HUES64 (cell line): ENCODE data around the gene CTIF.

ENCODE experiments used
- H3K27ac ChIP-seq: 2 replicates; pipeline ENCODE4 v1.7.0; 2013; ENCODE audit warnings: low read depth, low read length, inconsistent platforms
- H3K27me3 ChIP-seq: 2 replicates; pipeline ENCODE4 v1.6.1; 2013; ENCODE audit warnings: mild to moderate bottlenecking, low read length; ENCODE audit not compliant: insufficient read depth
- H3K36me3 ChIP-seq: 2 replicates; pipeline ENCODE4 v1.6.1; 2013; ENCODE audit warnings: mild to moderate bottlenecking, low read length; ENCODE audit not compliant: insufficient read depth
- H3K4me1 ChIP-seq: 2 replicates; pipeline ENCODE4 v1.6.1; 2013; ENCODE audit warnings: mild to moderate bottlenecking, low read length, moderate library complexity; ENCODE audit not compliant: insufficient read depth
- H3K4me3 ChIP-seq: 2 replicates; pipeline ENCODE4 v1.5.1; 2013; ENCODE audit warnings: mild to moderate bottlenecking, low read length, moderate library complexity
- H3K9ac ChIP-seq: 2 replicates; pipeline ENCODE4 v1.6.1; 2013; ENCODE audit warnings: mild to moderate bottlenecking, low read depth, low read length
- H3K9me3 ChIP-seq: 2 replicates; pipeline ENCODE4 v1.6.1; 2013; ENCODE audit warnings: low read depth, low read length; ENCODE audit not compliant: insufficient read depth
- WGBS: fragments of 150-250, 120-280 bp; methylation state at CpG from one replicate; pipeline ENCODE4 v1.1.7; 2013; ENCODE audit warnings: missing lambda C conversion rate; 5-methylcytosine and 5-hydroxymethylcytosine counted together

CTIF gene

DNA sequence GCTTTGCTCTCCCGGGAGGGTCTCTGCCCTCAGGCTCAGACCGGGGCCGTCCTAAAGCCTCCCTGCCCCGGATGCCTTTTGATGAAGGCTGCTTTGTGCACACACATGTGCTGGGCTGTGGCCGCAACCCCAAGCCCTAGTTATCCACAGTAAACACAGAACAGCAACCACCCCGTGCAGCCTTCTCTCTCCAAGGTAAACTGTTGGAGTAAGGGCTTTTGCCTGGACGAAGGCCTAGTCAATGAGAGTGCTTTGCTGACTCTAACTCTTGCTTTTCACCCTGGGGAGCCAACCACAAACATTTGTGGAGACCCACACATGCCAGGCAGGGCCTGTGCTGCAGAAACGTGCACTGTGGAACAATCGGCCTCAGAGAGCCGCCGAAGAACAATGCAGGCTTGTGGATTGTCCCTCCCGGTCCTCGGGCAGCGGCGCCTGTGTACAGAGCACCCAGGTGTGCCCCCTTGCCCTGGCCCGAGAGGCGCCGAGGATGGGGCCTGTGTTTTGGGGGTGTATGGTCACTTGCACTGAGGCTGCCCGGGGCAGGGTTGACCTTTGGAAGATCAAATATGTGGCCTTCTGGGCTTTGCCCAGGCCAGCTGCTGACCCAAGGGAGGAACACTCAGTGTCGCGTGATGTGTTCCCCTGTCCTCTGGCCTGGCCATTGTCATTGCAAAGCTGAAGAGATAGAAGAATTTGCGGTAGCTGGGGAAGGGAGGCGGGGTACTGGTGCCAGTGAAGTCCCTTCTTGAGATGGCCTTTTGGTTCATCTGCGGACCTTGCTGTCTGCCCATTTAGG, 37.0 kb downstream of the CTIF start:
- Histone ChIP-seq H3K27me3 (no peaks in the 10 kb centered on the region), H3K36me3 (no peaks in the 10 kb centered on the region), H3K4me1 (peaks cover 20% of the 10 kb centered on the region; the same call in 1 of the 2 replicates), H3K9ac (no peak overlapping the region), H3K9me3 (0 out of 2 replicates have a peak, but pooled peaks cover 5% of the 10 kb centered on the region), H3K27ac (no peak overlapping the region), H3K4me3 (no peak overlapping the region)
- 86% methylated on average over 24 of the region's 24 CpGs for WGBS

GRCh38 chr18:48576457-48576771, 37.6 kb downstream of the CTIF start:
- H3K9ac ChIP-seq = no peak overlapping the region
- H3K4me1 ChIP-seq = peaks cover 22% of the 10 kb centered on the region; the same call in 1 of the 2 replicates
- no peak overlapping the region for H3K4me3 ChIP-seq
- H3K9me3 ChIP-seq = 0 out of 2 replicates have a peak, but pooled peaks cover 5% of the 10 kb centered on the region
- WGBS = 92% methylated on average over 11 of the region's 11 CpGs
- no peaks in the 10 kb centered on the region for H3K27me3 ChIP-seq
- no peak overlapping the region for H3K27ac ChIP-seq
- no peaks in the 10 kb centered on the region for H3K36me3 ChIP-seq

- Histone ChIP-seq H3K4me1 (peaks cover 22% of the 10 kb centered on the region; the same call in 1 of the 2 replicates), H3K27ac (no peak overlapping the region), H3K4me3 (no peak overlapping the region), H3K9me3 (0 out of 2 replicates have a peak, but pooled peaks cover 5% of the 10 kb centered on the region), H3K27me3 (no peaks in the 10 kb centered on the region), H3K9ac (no peak overlapping the region), H3K36me3 (no peaks in the 10 kb centered on the region)
- 97% methylated on average over 5 of the region's 5 CpGs for WGBS
Observed at GRCh38 chr18:48577478-48578190, 38.8 kb downstream of the CTIF start.

DNA sequence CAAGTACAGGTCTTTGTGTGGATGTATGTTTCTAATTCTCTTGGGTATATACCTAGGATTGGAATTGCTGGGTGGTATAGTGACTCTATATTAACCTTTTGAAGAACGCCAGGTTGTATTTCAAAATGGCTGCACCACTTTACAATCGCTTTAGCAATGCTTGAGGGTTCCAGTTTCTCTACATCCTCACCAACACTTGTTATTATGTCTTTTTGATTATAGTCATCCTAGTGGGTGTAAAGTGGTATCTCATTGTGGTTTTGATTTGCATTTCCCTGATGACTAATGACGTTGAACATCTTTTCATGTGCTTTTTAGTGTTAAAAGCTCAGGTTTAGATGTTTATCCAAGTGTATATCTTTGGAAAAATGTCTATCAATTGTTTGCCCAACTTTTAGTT, 39.5 kb downstream of the CTIF start:
- Histone ChIP-seq H3K4me3 (no peak overlapping the region), H3K27me3 (no peaks in the 10 kb centered on the region), H3K27ac (no peak overlapping the region), H3K4me1 (peaks cover 22% of the 10 kb centered on the region; the same call in 1 of the 2 replicates), H3K9me3 (0 out of 2 replicates have a peak, but pooled peaks cover 5% of the 10 kb centered on the region), H3K9ac (no peak overlapping the region), H3K36me3 (no peaks in the 10 kb centered on the region)
- 93% methylated on average over 2 of the region's 3 CpGs for WGBS

GRCh38 chr18:48580066-48580465, 41.2 kb downstream of the CTIF start:
- H3K27ac ChIP-seq = no peak overlapping the region

DNA sequence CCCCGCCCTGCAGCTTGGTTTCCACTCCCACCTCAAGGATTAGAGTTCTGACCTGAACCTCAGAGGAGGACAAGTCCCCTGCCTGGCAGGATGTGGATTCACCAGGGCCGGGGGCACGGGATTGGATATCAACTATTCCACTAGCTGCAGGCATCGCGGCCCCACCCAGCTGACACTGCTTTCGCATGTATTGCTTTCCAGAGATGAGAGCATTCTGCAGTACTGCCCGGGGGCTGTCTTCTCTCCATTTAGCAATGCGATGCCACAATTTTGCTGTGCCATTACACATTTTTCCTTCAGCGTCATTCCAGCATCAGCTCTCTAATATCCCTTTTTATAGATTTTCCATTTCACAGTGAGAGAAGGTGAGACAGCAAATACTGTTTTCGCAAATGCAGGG, 42.0 kb downstream of the CTIF start:
- Histone ChIP-seq H3K9ac (no peak overlapping the region), H3K4me3 (no peak overlapping the region), H3K4me1 (peaks cover 16% of the 10 kb centered on the region; the same call in 1 of the 2 replicates), H3K27ac (no peak overlapping the region), H3K9me3 (0 out of 2 replicates have a peak, but pooled peaks cover 5% of the 10 kb centered on the region), H3K36me3 (no peaks in the 10 kb centered on the region), H3K27me3 (no peaks in the 10 kb centered on the region)
- WGBS = 50% methylated on average over 10 of the region's 10 CpGs

More at GRCh38 chr18:48580066-48580465, 41.2 kb downstream of the CTIF start:
- Histone ChIP-seq H3K27me3 (no peaks in the 10 kb centered on the region), H3K4me3 (no peak overlapping the region), H3K4me1 (peaks cover 22% of the 10 kb centered on the region; the same call in 1 of the 2 replicates), H3K9ac (no peak overlapping the region), H3K9me3 (0 out of 2 replicates have a peak, but pooled peaks cover 5% of the 10 kb centered on the region), H3K36me3 (no peaks in the 10 kb centered on the region)
- 93% methylated on average over 7 of the region's 7 CpGs for WGBS

DNA sequence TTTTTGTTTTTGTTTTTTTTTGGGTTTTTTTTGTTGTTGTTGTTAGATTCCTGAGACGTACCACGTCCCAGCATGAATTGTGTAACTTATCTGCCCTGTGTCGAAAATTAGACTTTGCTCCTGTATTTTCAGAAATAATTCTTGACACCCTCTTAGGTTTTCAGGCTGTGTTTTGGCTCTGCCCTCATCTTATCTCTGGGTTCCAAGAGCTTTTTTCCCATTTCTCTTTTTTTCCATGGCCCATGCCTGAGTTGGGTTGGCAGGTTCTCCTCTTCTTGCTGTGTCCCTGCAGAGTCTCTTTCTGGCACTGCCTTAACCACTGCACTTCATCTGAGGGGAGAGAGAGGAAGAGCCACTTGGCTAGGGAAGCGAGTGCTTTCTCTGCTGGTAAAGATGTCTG, 42.4 kb downstream of the CTIF start:
- H3K27me3 ChIP-seq = no peaks in the 10 kb centered on the region
- no peaks in the 10 kb centered on the region for H3K36me3 ChIP-seq
- H3K9me3 ChIP-seq = 0 out of 2 replicates have a peak, but pooled peaks cover 5% of the 10 kb centered on the region
- peaks cover 12% of the 10 kb centered on the region; the same call in 1 of the 2 replicates for H3K4me1 ChIP-seq
- H3K27ac ChIP-seq = no peak overlapping the region
- no peak overlapping the region for H3K4me3 ChIP-seq
- H3K9ac ChIP-seq = no peak overlapping the region
- 87% methylated on average over 4 of the region's 4 CpGs for WGBS

- H3K4me1 ChIP-seq = peaks cover 12% of the 10 kb centered on the region; the same call in 1 of the 2 replicates
- H3K9ac ChIP-seq = no peak overlapping the region
- 89% methylated on average over 8 of the region's 8 CpGs for WGBS
- H3K27ac ChIP-seq = no peak overlapping the region
- H3K4me3 ChIP-seq = no peak overlapping the region
- H3K27me3 ChIP-seq = no peaks in the 10 kb centered on the region
- H3K36me3 ChIP-seq = no peaks in the 10 kb centered on the region
- 0 out of 2 replicates have a peak, but pooled peaks cover 5% of the 10 kb centered on the region for H3K9me3 ChIP-seq
Observed at GRCh38 chr18:48581941-48582340, 43.1 kb downstream of the CTIF start.

DNA sequence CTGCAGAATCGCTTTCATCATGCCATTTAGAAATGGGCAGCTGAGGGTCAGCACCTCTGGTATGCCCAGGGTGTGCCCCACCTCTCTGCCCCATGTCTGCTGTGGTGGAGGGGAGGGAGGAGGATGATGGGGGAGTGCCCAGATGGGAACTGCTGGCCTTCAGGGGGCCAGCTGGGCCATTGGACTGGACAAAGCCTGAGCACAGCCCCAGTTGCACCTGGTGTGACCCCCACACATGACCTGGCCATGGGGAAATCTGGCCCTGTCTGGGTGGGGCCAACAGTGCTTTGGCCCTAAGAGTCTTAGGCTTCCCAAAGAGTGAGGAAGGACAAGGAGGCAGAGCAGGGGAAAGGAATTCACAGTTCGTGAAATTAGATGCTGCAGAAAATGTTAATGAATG, 44.1 kb downstream of the CTIF start:
- Histone ChIP-seq H3K27me3 (no peaks in the 10 kb centered on the region), H3K4me1 (peaks cover 12% of the 10 kb centered on the region; the same call in 1 of the 2 replicates), H3K4me3 (no peak overlapping the region), H3K36me3 (no peaks in the 10 kb centered on the region), H3K9ac (no peak overlapping the region), H3K27ac (no peak overlapping the region), H3K9me3 (0 out of 2 replicates have a peak, but pooled peaks cover 4% of the 10 kb centered on the region)
- 80% methylated on average over 2 of the region's 2 CpGs for WGBS

GRCh38 chr18:48583573-48583972, 44.7 kb downstream of the CTIF start:
- Histone ChIP-seq H3K36me3 (no peaks in the 10 kb centered on the region), H3K27me3 (no peaks in the 10 kb centered on the region), H3K4me1 (peaks cover 12% of the 10 kb centered on the region; the same call in 1 of the 2 replicates), H3K9ac (no peak overlapping the region), H3K4me3 (no peak overlapping the region), H3K9me3 (no peaks in the 10 kb centered on the region), H3K27ac (no peak overlapping the region)
- WGBS = 92% methylated on average over 5 of the region's 5 CpGs
